ACC112 (cell line): ENCODE measurements around the gene ALK.

Experiments
- H2AFZ ChIP-seq: fragments of 200-600 bp; sonication (generic); one replicate; pipeline ENCODE4 v1.6.0; 2017; ENCODE audit warnings: antibody characterized with exemption, low read length; ENCODE audit not compliant: unreplicated experiment
- H3K27ac ChIP-seq: fragments of 200-600 bp; sonication (generic); 2 replicates; pipeline ENCODE4 v1.5.1; 2014; ENCODE audit warnings: low read depth, mild to moderate bottlenecking, antibody characterized with exemption, low read length, moderate library complexity
- H3K27me3 ChIP-seq: fragments of 200-600 bp; sonication (generic); 2 replicates; pipeline ENCODE4 v1.6.1; 2014; ENCODE audit warnings: mild to moderate bottlenecking, antibody characterized with exemption, low read length, moderate library complexity, mixed read lengths; ENCODE audit not compliant: insufficient read depth
- H3K36me3 ChIP-seq: fragments of 200-600 bp; sonication (generic); 2 replicates; pipeline ENCODE4 v1.6.1; 2016; ENCODE audit warnings: mild to moderate bottlenecking, antibody characterized with exemption, low read length, moderate library complexity, mixed read lengths; ENCODE audit not compliant: insufficient read depth
- H3K4me1 ChIP-seq: fragments of 200-600 bp; sonication (generic); one replicate; pipeline ENCODE4 v1.6.1; 2016; ENCODE audit warnings: low read length, mixed read lengths; ENCODE audit not compliant: insufficient read depth, unreplicated experiment, control insufficient read depth
- H3K4me3 ChIP-seq: fragments of 200-600 bp; sonication (generic); 2 replicates; pipeline ENCODE4 v1.5.1; 2014; ENCODE audit warnings: mild to moderate bottlenecking, low read depth, low read length
- H3K79me2 ChIP-seq: fragments of 200-600 bp; sonication (generic); one replicate; pipeline ENCODE4 v1.6.0; 2016; ENCODE audit warnings: low read length; ENCODE audit not compliant: control insufficient read depth, unreplicated experiment, insufficient read depth

The ALK gene

DNA sequence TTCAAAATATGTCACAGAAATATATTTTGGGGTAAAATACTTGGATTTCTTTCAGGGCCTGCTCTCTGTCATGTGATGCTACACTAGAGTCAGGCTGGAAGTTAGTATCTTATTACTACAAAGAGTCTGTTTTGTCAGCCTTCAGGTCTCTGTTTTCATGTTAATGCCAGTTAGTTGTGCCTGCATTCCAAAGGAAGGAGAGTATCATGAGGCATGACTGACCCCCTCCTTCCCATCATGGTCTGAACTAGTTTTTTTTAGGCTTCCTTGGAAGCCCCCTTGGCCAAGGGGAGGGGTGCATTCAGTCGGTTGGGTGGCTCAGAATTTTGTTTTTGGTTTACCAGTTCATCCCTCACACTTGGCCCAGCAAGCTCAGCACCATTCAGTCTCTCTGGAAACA, 318.0 kb downstream of the ALK start:
- Histone ChIP-seq H3K27ac (no peak overlapping the region), H2AFZ (no peak overlapping the region), H3K4me1 (peaks cover 15% of the 10 kb centered on the region), H3K27me3 (no peaks in the 10 kb centered on the region), H3K79me2 (no peaks in the 10 kb centered on the region), H3K36me3 (no peaks in the 10 kb centered on the region), H3K4me3 (no peak overlapping the region)

DNA sequence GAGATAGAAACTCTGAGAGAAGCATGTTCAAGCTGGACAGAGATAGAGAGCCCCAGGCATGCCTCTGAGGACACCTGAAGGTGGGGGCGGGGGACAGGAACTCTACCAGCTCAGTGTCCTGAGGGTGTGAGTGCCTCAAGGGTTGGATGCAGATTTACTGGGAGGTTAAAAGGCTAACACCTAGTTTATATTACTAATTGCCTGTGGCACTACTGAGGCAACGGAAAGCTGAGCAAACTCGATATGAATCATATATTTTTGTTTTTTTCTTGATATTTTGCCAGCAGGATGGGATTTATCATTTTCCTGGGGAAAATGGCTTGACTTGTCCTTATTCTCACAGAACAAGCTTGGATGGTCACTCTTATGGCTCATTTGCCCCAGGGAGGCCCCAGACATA, 319.5 kb downstream of the ALK start:
- H3K36me3 ChIP-seq, result no peaks in the 10 kb centered on the region
- H3K79me2 ChIP-seq, result no peaks in the 10 kb centered on the region
- H2AFZ ChIP-seq, result no peak overlapping the region
- H3K4me1 ChIP-seq, result peaks cover 14% of the 10 kb centered on the region
- no peaks in the 10 kb centered on the region for H3K27me3 ChIP-seq
- no peak overlapping the region for H3K27ac ChIP-seq
- no peak overlapping the region for H3K4me3 ChIP-seq

DNA sequence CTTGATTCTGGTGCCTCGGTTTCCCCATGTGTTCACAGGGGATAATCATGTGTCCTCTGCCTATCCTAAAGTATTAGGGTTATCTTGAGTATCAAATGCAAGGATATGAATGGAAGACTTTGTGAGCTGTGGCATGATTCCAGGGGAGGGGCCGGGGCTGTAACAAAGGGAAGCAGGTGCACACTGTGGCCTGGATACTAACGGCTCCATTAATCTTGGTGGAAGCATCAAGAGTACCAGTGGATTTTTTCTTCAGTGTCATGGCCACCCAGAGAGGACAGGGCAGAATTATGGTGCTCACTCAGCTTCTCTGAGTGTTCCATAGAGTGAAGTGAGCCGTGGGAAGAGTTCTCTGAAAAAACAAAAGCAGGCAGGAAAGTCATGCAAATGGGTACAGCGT, 320.1 kb downstream of the ALK start:
- Histone ChIP-seq H2AFZ (no peak overlapping the region), H3K79me2 (no peaks in the 10 kb centered on the region), H3K27me3 (no peaks in the 10 kb centered on the region), H3K27ac (no peak overlapping the region), H3K36me3 (no peaks in the 10 kb centered on the region), H3K4me3 (no peak overlapping the region), H3K4me1 (peaks cover 9% of the 10 kb centered on the region)

DNA sequence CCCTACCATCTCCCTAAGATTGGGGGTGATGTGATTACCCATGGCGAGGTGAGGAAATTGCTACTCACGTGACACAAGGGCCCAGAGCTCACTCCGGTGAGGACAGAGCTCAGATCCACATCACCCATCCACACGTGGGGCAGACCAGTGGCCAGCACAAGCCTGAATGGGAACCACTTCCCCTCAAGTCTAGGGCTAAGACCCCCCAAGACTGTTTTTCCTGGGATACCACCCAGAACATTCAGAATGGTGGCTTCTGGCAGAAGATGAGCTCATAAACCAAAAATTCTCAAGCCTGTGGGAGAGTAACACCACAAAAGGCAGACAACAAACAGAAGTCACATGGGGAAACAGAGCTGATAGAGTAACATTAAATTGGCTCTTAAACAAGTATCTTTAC, 321.4 kb downstream of the ALK start:
- Histone ChIP-seq H3K4me1 (no peaks in the 10 kb centered on the region), H3K4me3 (no peak overlapping the region), H3K27me3 (no peaks in the 10 kb centered on the region), H3K36me3 (no peaks in the 10 kb centered on the region), H2AFZ (no peak overlapping the region), H3K79me2 (no peaks in the 10 kb centered on the region), H3K27ac (no peak overlapping the region)

DNA sequence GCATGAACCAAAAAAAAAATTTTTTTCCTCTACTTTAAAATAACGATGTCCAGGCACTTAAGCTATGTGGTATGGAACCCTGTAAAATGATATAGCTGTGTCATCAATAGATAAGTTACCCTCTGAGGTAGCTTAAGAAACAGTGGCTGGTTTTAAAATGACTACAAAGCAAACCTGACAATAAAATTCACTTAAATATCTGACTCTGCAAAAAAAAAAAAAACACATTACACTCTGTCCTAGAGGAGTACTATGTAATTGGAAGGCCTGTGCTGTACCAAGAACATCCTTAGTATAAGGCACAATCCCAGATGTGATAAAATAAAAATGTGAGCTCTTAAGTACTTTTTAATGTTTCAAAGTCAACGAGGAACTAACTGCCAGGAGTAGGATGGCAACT, 322.4 kb downstream of the ALK start:
- H2AFZ ChIP-seq, result no peak overlapping the region
- no peak overlapping the region for H3K4me3 ChIP-seq
- H3K4me1 ChIP-seq, result no peaks in the 10 kb centered on the region
- H3K79me2 ChIP-seq, result no peaks in the 10 kb centered on the region
- H3K36me3 ChIP-seq, result no peaks in the 10 kb centered on the region
- H3K27me3 ChIP-seq, result no peaks in the 10 kb centered on the region
- H3K27ac ChIP-seq, result no peak overlapping the region

DNA sequence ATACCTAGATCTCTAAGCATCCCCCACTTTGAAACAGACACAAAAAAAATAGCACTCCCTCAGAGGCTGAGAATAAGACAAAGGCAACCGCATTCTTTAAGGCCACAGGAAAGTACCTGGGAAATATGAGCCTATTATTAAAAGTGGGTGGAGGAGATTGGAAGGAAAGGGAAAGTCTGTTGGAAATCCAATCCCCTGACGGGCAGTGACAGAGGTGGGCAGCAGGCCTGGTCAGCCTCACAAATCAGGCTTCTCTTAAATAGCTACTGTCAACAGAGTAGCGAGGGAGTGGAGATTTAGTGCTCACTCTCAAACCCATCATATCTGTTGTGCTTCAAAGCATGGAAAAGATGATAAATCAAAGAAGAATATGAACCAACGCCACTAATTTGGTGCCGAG, 324.4 kb downstream of the ALK start:
- Histone ChIP-seq H3K4me3 (no peak overlapping the region), H3K36me3 (no peaks in the 10 kb centered on the region), H3K27me3 (no peaks in the 10 kb centered on the region), H2AFZ (no peak overlapping the region), H3K4me1 (no peaks in the 10 kb centered on the region), H3K79me2 (no peaks in the 10 kb centered on the region), H3K27ac (no peak overlapping the region)

DNA sequence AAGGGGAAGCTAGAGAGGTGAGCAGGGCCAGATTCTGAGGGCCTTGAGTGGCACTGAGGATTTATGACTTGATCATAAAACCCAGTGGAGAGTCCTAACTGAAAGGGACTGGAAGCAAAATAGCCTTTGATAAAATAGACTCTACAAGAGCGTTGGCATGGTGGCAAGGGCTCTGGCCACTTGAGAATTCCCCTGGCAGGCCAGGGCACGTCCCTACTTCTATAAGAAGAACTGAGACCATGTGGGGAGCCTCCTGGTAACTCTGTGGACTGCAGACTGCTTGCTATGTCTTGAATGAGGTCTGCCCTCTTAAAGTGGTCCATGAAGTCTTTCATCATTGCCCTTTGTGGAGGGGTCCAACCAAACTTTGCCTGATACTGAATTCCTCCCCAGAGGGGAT, 324.8 kb downstream of the ALK start:
- no peaks in the 10 kb centered on the region for H3K4me1 ChIP-seq
- no peaks in the 10 kb centered on the region for H3K36me3 ChIP-seq
- no peak overlapping the region for H3K4me3 ChIP-seq
- no peak overlapping the region for H2AFZ ChIP-seq
- no peak overlapping the region for H3K27ac ChIP-seq
- H3K79me2 ChIP-seq, result no peaks in the 10 kb centered on the region
- no peaks in the 10 kb centered on the region for H3K27me3 ChIP-seq

DNA sequence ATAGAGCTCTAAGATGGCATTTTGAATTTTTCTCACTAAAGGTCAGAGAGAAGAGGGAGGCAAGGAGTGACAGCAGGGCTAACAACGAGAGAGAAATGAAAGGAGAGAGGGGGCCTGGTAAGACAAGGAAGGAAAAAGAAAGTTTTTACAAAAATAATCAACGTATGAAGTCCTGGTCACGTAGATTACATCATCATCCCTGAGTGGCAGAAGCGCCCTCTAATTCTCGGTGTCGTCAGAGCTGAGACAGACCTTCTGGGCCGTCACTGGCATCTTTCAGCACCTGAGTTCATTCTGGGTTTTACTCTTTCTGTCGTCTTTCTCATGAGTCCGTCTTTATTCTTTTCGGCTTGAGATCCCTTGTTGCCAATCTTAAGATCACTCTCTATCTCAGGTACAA, 329.8 kb downstream of the ALK start:
- H3K27me3 ChIP-seq, result no peaks in the 10 kb centered on the region
- no peak overlapping the region for H3K4me3 ChIP-seq
- H3K27ac ChIP-seq, result no peak overlapping the region
- no peak overlapping the region for H2AFZ ChIP-seq
- H3K79me2 ChIP-seq, result no peaks in the 10 kb centered on the region
- no peaks in the 10 kb centered on the region for H3K4me1 ChIP-seq
- H3K36me3 ChIP-seq, result no peaks in the 10 kb centered on the region

DNA sequence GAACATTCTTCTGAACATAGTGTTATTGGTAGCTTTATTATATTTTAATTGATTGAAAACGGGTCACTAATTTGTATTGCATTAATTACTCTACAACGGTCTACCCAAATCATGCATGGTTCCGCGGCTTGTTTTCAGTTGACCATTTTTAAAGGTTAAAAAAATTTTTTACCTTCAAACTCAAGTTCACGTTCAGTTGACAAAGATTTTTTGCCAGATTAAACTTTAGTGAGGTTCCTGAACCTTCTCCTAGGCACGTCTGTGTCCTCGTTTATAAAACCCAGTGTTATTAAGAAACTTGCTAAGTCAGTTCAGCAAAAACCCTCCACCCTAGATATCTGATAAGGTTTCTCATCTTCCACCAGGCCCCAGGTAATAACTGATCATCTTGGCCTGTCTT, 331.2 kb downstream of the ALK start:
- Histone ChIP-seq H3K79me2 (no peaks in the 10 kb centered on the region), H3K36me3 (no peaks in the 10 kb centered on the region), H3K4me1 (no peaks in the 10 kb centered on the region), H2AFZ (no peak overlapping the region), H3K27ac (no peak overlapping the region), H3K4me3 (no peak overlapping the region), H3K27me3 (no peaks in the 10 kb centered on the region)

DNA sequence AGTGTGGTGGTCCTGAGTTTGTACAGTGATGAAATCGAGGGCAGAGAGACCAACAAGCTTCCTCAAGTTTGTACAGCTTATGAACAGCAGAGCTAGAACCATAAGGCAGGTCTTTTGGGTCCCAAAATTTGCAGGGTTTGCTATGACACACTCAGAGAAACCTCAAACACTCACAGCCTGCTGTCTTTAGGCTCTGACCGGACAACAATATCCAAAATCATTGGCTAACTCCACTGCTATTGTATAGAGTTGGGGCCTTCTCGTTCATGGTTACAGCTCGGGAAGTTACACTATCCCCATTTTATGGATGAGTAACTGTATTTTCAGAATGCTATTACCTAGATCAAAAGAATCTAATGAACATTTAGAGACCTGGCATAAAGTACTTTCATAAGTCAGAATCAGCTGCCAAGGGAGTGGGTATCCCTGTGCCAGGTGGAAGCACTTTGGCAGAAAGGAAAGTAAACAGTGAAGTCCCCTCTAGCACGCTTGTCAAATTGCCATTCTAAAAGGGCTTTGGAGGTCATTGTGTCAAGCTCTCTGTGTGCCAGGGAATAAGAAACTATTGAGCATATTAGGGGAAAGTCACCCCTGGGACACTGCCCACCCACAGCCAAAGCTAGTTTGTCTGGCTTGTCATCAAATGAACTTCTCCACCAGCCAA, 331.8 kb downstream of the ALK start:
- Histone ChIP-seq H3K27ac (no peak overlapping the region), H3K4me1 (no peaks in the 10 kb centered on the region)

DNA sequence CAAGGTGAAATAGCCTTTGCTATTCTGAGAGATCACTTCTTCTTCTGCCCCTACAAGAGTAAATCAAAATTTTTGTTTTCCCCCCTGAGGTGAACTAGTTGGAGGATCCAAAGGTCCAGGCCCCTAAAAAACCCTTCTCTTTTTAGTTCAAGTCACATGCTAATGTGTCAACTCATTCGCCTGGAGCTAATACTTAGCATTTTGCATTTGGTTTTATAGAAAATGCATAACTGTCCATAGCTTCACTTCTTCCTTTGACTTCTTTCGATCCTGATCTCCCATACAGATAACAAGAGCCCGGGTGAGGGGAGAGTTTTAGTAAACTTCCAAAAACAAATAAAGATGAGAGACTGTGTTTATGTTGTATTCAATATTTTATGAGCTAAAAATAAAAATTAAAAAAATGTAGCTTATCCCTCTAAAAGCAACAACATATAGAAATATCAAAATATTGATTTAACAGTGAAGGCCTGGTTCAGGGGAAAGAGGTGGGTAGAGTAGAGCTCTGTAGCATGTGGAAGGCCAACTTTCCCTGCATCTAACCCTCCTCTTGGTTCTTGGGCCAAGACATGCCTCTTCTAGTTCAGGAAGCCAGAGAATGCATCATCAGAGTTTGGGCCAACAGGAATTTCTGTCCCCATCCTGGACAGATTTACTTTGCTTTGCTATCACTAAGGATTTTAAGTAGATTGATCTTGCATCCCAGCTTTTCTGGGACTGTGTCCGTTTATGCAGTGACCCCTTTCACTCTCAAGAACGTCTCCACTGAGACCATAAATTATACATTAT, 333.8 kb downstream of the ALK start:
- Histone ChIP-seq H3K79me2 (no peaks in the 10 kb centered on the region), H3K4me1 (no peaks in the 10 kb centered on the region), H3K27me3 (no peaks in the 10 kb centered on the region), H2AFZ (no peak overlapping the region), H3K27ac (no peak overlapping the region), H3K36me3 (no peaks in the 10 kb centered on the region), H3K4me3 (no peak overlapping the region)

More for the DNA sequence above, 331.8 kb downstream of the ALK start:
- H3K79me2 ChIP-seq, result no peaks in the 10 kb centered on the region
- H3K4me3 ChIP-seq, result no peak overlapping the region
- no peaks in the 10 kb centered on the region for H3K27me3 ChIP-seq
- H2AFZ ChIP-seq, result no peak overlapping the region
- H3K36me3 ChIP-seq, result no peaks in the 10 kb centered on the region
